H1 (cell line): ENCODE results near the gene LRTM2.

Experiments used
- CTCF ChIP-seq, 3 experiments: IDR thresholded peaks; 1 replicate in 2 of 3; 2 replicates in 1 of 3; pipeline versions ENCODE4 v1.5.1 to v1.6.1; 2011; ENCODE audit warnings: low read length in 3 of 3, mild to moderate bottlenecking in 3 of 3, inconsistent platforms in 2 of 3, low read depth in 1 of 3, moderate library complexity in 1 of 3; ENCODE audit not compliant: insufficient read depth in 1 of 3; ENCODE audit errors: control extremely low read depth in 1 of 3
- EZH2 ChIP-seq: fragments of 200-600 bp; sonication (generic); IDR thresholded peaks from 2 replicates; pipeline ENCODE4 v1.7.1; 2012; ENCODE audit warnings: low read depth, mild to moderate bottlenecking, moderate library complexity, low read length, inconsistent platforms; ENCODE audit not compliant: severe bottlenecking
- MAFK ChIP-seq: IDR thresholded peaks from 2 replicates; pipeline ENCODE4 v1.6.1; 2012; ENCODE audit warnings: low read depth, mild to moderate bottlenecking, improper control_type of control experiment, low read length
- MAX ChIP-seq: IDR thresholded peaks from 2 replicates; pipeline ENCODE4 v1.6.1; 2012; ENCODE audit warnings: inconsistent platforms
- PHF8 ChIP-seq: fragments of 200-600 bp; sonication (generic); conservative IDR thresholded peaks from 2 replicates; pipeline ENCODE4 v1.7.1; 2012; ENCODE audit warnings: low read depth, mild to moderate bottlenecking, inconsistent platforms, low read length, moderate library complexity
- POLR2A ChIP-seq, 2 experiments: IDR thresholded peaks; 1 replicate in 1 of 2; 2 replicates in 1 of 2; pipeline ENCODE4 v1.6.1; 2011; ENCODE audit warnings: low read depth in 2 of 2, low read length in 2 of 2, mild to moderate bottlenecking in 2 of 2; ENCODE audit errors: control extremely low read depth in 1 of 2
- RNF2 ChIP-seq: fragments of 200-900, 300-1000 bp; sonication (generic); IDR thresholded peaks from 2 replicates; pipeline ENCODE4 v1.7.1; 2016; ENCODE audit warnings: borderline replicate concordance, low read depth, mild to moderate bottlenecking, antibody characterized with exemption, low read length; ENCODE audit not compliant: poor library complexity, severe bottlenecking; ENCODE audit errors: missing control alignments
- SUZ12 ChIP-seq: fragments of 200-600 bp; sonication (generic); IDR thresholded peaks from 2 replicates; pipeline ENCODE4 v1.6.1; 2012; ENCODE audit warnings: mild to moderate bottlenecking, inconsistent platforms, low read length, moderate library complexity, mixed read lengths
- TAF1 ChIP-seq: IDR thresholded peaks from 2 replicates; pipeline ENCODE4 v1.6.1; 2011; ENCODE audit warnings: mild to moderate bottlenecking, low read depth, low read length

GRCh38 chr12:1834186-1834925 lies 14.0 kb downstream of the LRTM2 start:
- TF ChIP-seq MAX, result no peak
- TF ChIP-seq TAF1, result no peak
- no peak for TF ChIP-seq EZH2
- no peak for TF ChIP-seq MAFK
- TF ChIP-seq CTCF (IDR thresholded peaks at IDR 0.05; ENCODE audit: control extremely low read depth in 1 of 3, insufficient read depth in 1 of 3, low read depth in 1 of 3, low read length in 3 of 3), result no peak
- TF ChIP-seq RNF2, result no peak
- no peak for TF ChIP-seq POLR2A (IDR thresholded peaks at IDR 0.05; ENCODE audit: control extremely low read depth in 1 of 2, low read depth in 2 of 2, low read length in 2 of 2)
- no peak for TF ChIP-seq SUZ12
- TF ChIP-seq PHF8, result no peak
